Fibroblast of upper back skin (primary cell): ENCODE measurements around the gene GRAMD2A.
A peak's percentile ranks its signal among the peaks of the same experiment; 100 is the strongest.

Experiments
- DNase-seq: peaks from one replicate; pipeline ENCODE4 v3.0.0-alpha.2; 2013

GRAMD2A gene

DNA sequence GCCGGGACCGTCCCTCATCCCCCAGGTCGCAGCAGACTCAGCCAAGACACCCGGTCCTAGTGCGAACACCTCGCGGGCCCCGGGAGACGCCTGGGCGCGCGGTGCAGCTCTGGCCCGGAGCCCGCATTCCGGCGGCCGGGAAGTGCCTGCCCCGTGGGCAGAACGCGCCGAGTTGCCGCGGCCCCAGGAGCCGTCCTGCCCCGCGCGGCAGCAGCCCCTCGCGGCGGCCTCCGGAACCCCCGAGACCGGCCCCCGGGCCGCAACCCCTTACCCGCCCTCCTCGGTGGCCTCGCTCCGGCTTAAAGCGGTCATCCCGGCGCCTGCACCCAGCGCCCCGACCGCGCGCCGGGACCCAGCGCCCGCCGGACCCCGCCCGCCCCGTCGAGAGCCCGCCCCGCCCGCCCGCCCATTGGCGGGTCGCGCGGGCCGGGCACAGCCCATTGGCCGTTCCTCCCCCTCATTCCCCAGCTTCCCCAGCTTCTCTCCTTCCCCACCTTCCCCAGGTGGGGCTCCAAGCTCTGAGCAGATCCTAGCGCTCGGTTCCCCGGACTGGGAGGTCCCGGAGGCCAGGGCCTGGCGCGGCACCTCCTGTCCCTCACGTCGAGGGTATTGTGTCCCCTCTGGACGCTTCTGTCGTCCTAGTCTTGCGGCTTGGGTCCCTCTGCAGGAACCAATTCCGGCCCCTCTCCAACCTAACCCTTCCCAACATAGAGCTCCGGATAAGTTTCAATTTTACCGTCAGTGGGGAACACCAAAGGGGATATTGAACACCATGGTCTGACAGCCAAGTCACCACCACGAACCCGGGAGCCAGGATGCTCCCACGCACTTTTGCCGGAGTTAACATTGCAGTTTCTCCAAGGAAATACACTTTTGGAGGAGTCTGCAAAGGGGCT lies at the start of gene GRAMD2A:
TSS of gene GRAMD2A (minus strand) at position 328 of the 896 bp plus-strand sequence.
- peak; percentile 35 for DNase-seq

DNA sequence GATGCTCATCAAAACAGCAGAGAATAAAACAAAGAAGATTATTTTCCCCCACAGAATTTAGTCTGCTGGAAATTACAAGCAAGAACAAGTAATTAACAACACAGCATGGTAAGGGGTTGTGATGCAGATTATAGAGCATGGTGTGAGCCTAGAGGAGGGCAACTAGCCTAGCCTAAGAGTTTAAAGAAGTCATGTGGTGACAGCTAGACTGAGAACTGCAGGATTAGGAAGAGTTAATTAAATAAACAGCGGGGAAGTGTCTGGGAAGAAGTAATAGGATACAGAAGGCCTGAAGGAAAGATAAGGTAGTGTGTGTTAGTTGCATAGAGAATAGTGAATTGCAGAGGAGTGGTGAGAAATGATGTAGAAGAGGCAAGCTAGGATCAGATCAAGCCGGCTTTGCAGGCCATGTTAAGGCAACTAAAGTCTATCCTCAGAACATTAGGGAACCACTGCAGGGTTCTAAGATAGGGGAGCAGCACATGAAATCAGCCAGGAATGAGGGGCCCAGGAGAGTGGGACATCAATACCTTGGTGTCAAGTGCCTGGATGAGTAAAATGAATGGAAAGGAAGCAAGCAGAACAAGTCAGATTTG lies 45.3 kb upstream of the GRAMD2A start:
- DNase-seq, result no peak

GRCh38 chr15:72239652-72240051 lies 42.1 kb upstream of the GRAMD2A start:
- DNase-seq, result no peak

DNA sequence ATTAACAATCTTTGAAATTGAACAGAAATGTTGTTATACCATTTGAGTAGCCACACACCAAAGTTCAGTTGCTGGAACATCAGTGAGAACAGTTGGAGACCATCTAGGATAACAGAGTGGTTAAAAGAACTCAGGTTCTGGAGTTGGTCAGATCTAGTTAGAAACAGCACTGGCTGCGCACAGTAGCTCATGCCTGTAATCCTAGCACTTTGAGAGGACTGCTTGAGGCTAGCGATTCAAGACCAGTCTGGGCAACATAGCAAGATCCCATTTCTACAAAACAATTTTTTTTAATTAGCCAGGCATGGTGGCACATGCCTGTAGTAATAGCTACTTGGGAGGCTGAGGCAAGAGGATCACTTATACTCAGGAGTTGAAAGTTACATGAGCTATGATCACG lies 41.0 kb upstream of the GRAMD2A start:
- no peak for DNase-seq

DNA sequence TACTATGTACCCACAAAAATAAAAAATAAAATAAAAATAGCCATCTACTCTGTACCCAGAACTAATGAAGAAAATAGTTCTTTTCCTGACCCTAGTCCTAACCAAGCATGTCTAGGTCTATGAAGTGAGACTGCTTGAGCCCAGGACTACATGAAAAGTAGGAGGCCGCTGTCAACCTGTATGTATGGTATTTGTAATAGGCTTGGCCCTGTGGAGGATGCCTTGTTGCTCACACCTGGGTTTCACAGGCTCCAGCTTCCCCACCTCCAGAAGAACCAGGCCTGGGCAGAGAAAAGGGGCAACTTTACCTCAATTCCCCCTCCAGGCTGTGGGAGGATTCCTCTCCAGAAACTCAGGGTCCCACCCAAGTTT lies 40.3 kb upstream of the GRAMD2A start:
- no peak for DNase-seq

- peak; percentile 99 for DNase-seq
These were observed 39.7 kb upstream of the GRAMD2A start for GRCh38 chr15:72237029-72237852.

DNA sequence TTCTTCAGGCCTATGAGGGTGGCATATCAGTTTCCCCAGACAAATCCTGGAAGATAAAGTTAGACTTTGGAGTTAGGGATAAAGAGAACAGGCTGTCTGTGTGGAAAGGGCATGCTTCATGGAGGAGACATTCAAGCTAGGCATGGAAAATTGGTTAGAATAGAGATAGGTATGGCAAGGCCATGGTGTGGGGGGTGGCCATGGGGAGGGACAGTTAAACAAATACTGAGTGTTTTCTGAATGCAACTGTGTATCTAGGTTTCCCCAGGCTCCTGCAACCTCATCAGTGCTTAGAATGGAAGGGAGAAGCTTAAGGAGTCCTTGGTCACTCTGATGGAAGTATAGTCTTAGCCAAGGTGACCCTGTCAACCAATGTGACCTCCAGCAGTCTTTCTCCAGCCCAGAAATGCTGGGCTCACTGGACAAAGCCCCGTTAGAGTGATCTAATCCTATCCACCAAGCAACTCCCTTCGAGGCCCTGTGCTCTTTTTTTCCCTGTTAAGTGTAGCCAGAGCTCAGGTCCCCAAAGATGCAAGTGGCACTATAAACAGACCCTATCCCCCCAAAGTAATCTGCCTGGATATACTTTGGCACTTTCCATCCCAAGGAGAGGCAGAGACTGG lies 38.9 kb upstream of the GRAMD2A start:
- no peak for DNase-seq

DNA sequence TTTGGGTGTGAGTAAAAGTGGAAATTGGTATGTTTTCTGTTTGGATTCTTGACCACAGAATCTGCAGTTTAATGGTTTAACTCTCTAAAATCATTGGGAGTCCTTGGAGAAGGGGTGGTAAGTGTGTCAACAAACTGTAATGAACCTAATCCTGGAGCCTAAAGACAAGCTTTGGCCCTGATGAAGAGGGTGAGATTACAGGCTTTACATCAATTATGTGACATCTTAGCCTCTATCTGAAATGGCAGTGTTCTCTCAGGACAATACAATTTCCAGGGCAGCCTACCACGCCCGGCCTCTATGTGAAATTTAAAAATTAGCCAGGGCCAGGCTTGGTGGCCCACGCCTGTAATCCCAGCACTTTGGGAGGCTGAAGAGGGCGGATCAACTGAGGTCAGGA lies 37.7 kb upstream of the GRAMD2A start:
- no peak for DNase-seq

- no peak for DNase-seq
These were observed 36.2 kb upstream of the GRAMD2A start for GRCh38 chr15:72233769-72234168.

DNA sequence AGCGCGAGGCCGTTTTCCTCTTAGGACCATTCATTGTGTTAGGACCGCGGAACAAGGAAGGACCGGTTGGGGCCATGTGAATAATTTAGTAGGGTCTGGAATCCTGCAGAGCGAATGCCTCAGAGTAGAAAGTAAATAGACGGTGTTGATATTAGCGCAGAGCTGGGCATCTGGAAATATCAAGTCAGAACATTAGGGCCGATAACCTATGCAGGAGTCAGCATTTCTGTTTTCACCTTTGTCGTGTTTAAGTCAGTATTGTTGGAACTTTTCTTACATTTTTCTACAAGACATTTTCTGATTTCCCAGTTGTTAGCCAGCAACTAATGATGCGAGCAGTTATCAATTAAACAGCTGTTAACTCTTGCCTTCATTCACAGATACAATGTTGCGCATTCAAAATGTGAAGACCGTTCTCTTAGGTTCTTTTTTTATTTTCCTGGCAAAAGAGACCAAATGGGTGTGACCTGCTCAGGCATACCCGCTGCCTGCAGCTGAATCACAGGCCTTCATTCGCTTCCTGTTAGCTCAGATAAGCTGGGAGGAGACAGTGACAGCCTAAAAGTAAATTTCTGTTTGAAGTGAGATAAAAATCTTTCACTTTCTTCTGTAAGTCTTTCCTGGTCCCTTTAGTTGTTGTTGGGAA lies 34.4 kb upstream of the GRAMD2A start:
- peak; percentile 76 for DNase-seq

- peak; percentile 97 for DNase-seq
These were observed 33.7 kb upstream of the GRAMD2A start, which contains the start of gene PKM for GRCh38 chr15:72231066-72231832. Gene PKM, minus strand, starts transcription at chr15:72231190. Its CDS starts 12,093 bp downstream, at chr15:72219097.

GRCh38 chr15:72230197-72231065 lies 32.8 kb upstream of the GRAMD2A start:
- peak; percentile 95 for DNase-seq

GRCh38 chr15:72229947-72230196 lies 32.3 kb upstream of the GRAMD2A start:
- DNase-seq, result no peak

GRCh38 chr15:72229076-72229946 lies 31.7 kb upstream of the GRAMD2A start:
- DNase-seq, result peak; percentile 64

DNA sequence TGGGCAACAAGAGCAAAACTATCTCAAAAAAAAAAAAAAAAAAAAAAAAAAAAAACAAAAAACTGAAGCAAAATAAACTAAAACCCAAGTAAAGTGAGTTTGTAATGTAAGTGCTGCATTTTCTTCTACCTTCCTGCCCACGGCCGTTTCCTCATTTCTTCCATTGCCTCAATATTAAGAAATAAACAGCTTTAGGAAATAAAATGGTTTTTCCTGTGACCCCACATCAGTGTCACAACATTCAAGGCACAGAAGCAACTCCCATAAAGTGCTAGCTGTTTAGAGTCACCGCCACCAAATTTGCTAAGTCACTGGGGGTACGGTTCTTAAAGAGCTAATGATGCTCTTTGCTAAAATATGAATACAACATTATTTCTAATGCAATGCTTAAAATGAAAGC lies 30.1 kb upstream of the GRAMD2A start:
- no peak for DNase-seq

GRCh38 chr15:72227192-72227586 lies 29.6 kb upstream of the GRAMD2A start:
- peak; percentile 88 for DNase-seq

- DNase-seq, result no peak
These were observed 25.7 kb upstream of the GRAMD2A start for GRCh38 chr15:72223278-72223677.

GRCh38 chr15:72222393-72222792 lies 24.8 kb upstream of the GRAMD2A start:
- no peak for DNase-seq

- DNase-seq, result no peak
These were observed 23.1 kb upstream of the GRAMD2A start for GRCh38 chr15:72220687-72221086.

GRCh38 chr15:72217216-72217615 lies 19.6 kb upstream of the GRAMD2A start:
- DNase-seq, result no peak
